B cell (primary cell): Measurements from ENCODE around the gene GAPVD1.

Experiments used
- EZH2 ChIP-seq: IDR thresholded peaks from 2 replicates; pipeline ENCODE4 v1.6.1; 2012; ENCODE audit warnings: borderline replicate concordance, low read depth, mild to moderate bottlenecking, moderate library complexity, low read length; ENCODE audit not compliant: insufficient read depth, poor library complexity, severe bottlenecking
- TF ChIP-seq, protein P1 (sequence below): fragments of 200-600 bp; IDR thresholded peaks from one replicate; pipeline ENCODE4 v1.8.0; 2022; ENCODE audit warnings: antibody characterized with exemption, mild to moderate bottlenecking

DNA sequence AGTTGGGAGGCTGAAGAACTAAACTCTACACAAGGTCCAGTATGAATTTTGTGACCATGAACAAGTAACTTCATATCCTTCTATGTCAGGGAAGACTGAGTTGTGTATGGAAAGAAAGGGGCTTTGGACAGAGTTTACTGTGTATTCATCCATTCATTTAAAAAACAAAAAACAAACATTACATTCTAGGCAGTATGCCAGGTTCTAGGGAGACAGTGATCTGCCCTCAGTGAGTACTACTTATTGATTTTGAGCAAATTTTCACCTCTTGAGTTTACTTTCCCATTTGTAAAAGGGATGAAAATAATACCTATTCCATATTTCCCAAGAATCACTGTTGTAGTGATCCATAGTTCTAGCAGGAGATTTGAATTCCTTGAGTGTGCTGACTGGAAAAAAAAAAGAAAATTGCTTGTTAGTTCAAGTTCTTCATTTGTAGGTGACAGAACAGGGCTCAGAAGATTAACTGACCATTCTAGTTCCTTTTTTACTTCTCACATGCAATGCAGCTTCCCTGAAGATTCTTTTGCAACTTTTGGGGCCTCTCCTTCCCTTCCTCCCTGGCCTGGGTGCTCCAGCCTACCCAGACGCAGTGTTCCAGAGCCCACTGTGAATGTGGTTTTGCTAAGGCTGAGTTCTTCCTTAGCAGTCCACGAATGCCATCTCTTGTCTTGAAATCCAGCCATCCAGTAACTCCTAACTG lies 2.6 kb upstream of the GAPVD1 start:
- TF ChIP-seq, protein P1, sequence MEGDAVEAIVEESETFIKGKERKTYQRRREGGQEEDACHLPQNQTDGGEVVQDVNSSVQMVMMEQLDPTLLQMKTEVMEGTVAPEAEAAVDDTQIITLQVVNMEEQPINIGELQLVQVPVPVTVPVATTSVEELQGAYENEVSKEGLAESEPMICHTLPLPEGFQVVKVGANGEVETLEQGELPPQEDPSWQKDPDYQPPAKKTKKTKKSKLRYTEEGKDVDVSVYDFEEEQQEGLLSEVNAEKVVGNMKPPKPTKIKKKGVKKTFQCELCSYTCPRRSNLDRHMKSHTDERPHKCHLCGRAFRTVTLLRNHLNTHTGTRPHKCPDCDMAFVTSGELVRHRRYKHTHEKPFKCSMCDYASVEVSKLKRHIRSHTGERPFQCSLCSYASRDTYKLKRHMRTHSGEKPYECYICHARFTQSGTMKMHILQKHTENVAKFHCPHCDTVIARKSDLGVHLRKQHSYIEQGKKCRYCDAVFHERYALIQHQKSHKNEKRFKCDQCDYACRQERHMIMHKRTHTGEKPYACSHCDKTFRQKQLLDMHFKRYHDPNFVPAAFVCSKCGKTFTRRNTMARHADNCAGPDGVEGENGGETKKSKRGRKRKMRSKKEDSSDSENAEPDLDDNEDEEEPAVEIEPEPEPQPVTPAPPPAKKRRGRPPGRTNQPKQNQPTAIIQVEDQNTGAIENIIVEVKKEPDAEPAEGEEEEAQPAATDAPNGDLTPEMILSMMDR, result no peak
- no peak for TF ChIP-seq EZH2
